HepG2 (cell line): ENCODE results near the gene CDHR3. TPM values are rescaled to one million over a fixed set of nuclear protein-coding genes. Genes with fewer than 3 reads are reported as not detected.

Source experiments
- ATAC-seq: fragments of 200-7000 bp; cut with Tn5 transposase; 3 replicates; pipeline ENCODE4 v1.9.1; 2020; ENCODE audit warnings: mild to moderate bottlenecking, moderate library complexity
- BruUV-seq: library from RNA; stranded (reverse); fragments of 400-500 nt; replicated peaks from 2 replicates; lab custom pipeline; 2021; lab: Mats Ljungman, UMichigan
- CTCF ChIA-PET: fragments of 300-600 bp; formaldehyde crosslinking; extraction: SDS; loops from one replicate; lab custom pipeline; 2021; ENCODE audit warnings: low total read pairs, inconsistent platforms, low intra/inter-chr PET ratio; lab: Yijun Ruan, JAX
- POLR2A ChIA-PET: fragments of 350-600 bp; sonication (Branson Sonifier 250); formaldehyde crosslinking; loops from one replicate; lab custom pipeline; 2020; ENCODE audit warnings: antibody characterized with exemption, inconsistent platforms; lab: Yijun Ruan, JAX
- DNase-seq: peaks from one replicate; pipeline ENCODE4 v3.0.0-alpha.2; 2015; ENCODE audit warnings: low spot score
- FAIRE-seq: peaks from 3 replicates; lab custom pipeline; 2011; peaks lifted over from hg19 to GRCh38; lab: Jason Lieb, UNC
- H2AFZ ChIP-seq: one replicate; pipeline ENCODE4 v1.6.1; 2011; ENCODE audit warnings: low read length, inconsistent platforms
- H3K27ac ChIP-seq: fragments of 300-600 bp; 3 replicates; pipeline ENCODE4 v1.8.0; 2011; ENCODE audit warnings: mixed run types, mild to moderate bottlenecking, mixed read lengths, low read length, inconsistent platforms; ENCODE audit not compliant: insufficient read depth; ENCODE audit errors: extremely low read length
- H3K27me3 ChIP-seq, 2 experiments: fragments of 200-600 bp in 1 of 2; 2 replicates in 1 of 2; 3 replicates in 1 of 2; pipeline versions ENCODE4 v1.6.0 to v1.8.0; 2011; ENCODE audit warnings: low read length in 2 of 2, mild to moderate bottlenecking in 2 of 2, moderate library complexity in 2 of 2, inconsistent platforms in 1 of 2; ENCODE audit not compliant: insufficient read depth in 2 of 2, control insufficient read depth in 1 of 2
- H3K36me3 ChIP-seq, 2 experiments: fragments of 200-600 bp in 1 of 2; replicated peaks in 1 of 2; 2 replicates in 1 of 2; 3 replicates in 1 of 2; pipeline versions ENCODE4 v1.5.1 to v1.8.0; 2011; ENCODE audit warnings: low read length in 2 of 2, inconsistent platforms in 1 of 2; ENCODE audit not compliant: insufficient read depth in 2 of 2, control insufficient read depth in 1 of 2
- H3K4me1 ChIP-seq: 2 replicates; pipeline ENCODE4 v1.5.1; 2012; ENCODE audit warnings: low read length, inconsistent platforms; ENCODE audit not compliant: insufficient read depth
- H3K4me2 ChIP-seq: 2 replicates; pipeline ENCODE4 v1.6.0; 2011; ENCODE audit warnings: low read depth, low read length, inconsistent platforms
- H3K4me3 ChIP-seq, 3 experiments: fragments of 200-600 bp in 1 of 3; sonication (generic), shearing (Covaris generic) in 1 of 3; replicated peaks in 1 of 3; 2 replicates each; pipeline ENCODE4 v1.5.1; 2011 to 2016; ENCODE audit warnings: low read length in 3 of 3, inconsistent platforms in 2 of 3, low read depth in 2 of 3, mild to moderate bottlenecking in 2 of 3, control low read depth in 1 of 3, mixed read lengths in 1 of 3; ENCODE audit not compliant: insufficient read depth in 1 of 3
- H3K79me2 ChIP-seq: one replicate; pipeline ENCODE4 v1.6.1; 2011; ENCODE audit warnings: low read length, inconsistent platforms; ENCODE audit not compliant: insufficient read depth
- H3K9ac ChIP-seq: 2 replicates; pipeline ENCODE4 v1.6.0; 2011; ENCODE audit warnings: mild to moderate bottlenecking, low read depth, low read length, inconsistent platforms; ENCODE audit not compliant: insufficient read depth
- H3K9me3 ChIP-seq: 2 replicates; pipeline ENCODE4 v1.5.1; 2012; ENCODE audit warnings: mild to moderate bottlenecking, low read length
- H4K20me1 ChIP-seq: 2 replicates; pipeline ENCODE4 v1.6.0; 2011; ENCODE audit warnings: inconsistent platforms, mild to moderate bottlenecking, low read length, moderate library complexity; ENCODE audit not compliant: insufficient read depth
- AGO1 ChIP-seq: fragments of 200-400 bp; formaldehyde crosslinking; IDR thresholded peaks from 2 replicates; pipeline ENCODE4 v1.6.1; 2017; ENCODE audit warnings: mild to moderate bottlenecking, low read depth, low read length, moderate library complexity; ENCODE audit not compliant: poor library complexity, severe bottlenecking
- ATF6 ChIP-seq: sonication (generic); formaldehyde crosslinking; conservative IDR thresholded peaks from 2 replicates; pipeline ENCODE4 v1.4.0; 2020; ENCODE audit warnings: missing genetic modification reagents
- ATM ChIP-seq: fragments of 450-650 bp; IDR thresholded peaks from 2 replicates; pipeline ENCODE4 v1.7.1; 2017; ENCODE audit warnings: mild to moderate bottlenecking, borderline replicate concordance
- ELF1 ChIP-seq: sonication (generic); formaldehyde crosslinking; IDR thresholded peaks from 2 replicates; pipeline ENCODE4 v1.4.0; 2020; ENCODE audit warnings: missing genetic modification reagents
- FOSL1 ChIP-seq: sonication (generic); formaldehyde crosslinking; IDR thresholded peaks from 2 replicates; pipeline ENCODE4 v1.9.0; 2021; ENCODE audit warnings: missing genetic modification reagents, borderline replicate concordance
- GLMP ChIP-seq: sonication (generic); formaldehyde crosslinking; IDR thresholded peaks from 2 replicates; pipeline ENCODE4 v1.9.0; 2021; ENCODE audit warnings: missing genetic modification reagents, mild to moderate bottlenecking, borderline replicate concordance
- IRX3 ChIP-seq: sonication (generic); formaldehyde crosslinking; IDR thresholded peaks from 2 replicates; pipeline ENCODE4 v1.8.1; 2023; ENCODE audit warnings: mild to moderate bottlenecking, low read depth, missing genetic modification reagents, borderline replicate concordance
- KDM6A ChIP-seq: IDR thresholded peaks from 2 replicates; pipeline ENCODE4 v1.6.1; 2016; ENCODE audit warnings: low read depth
- MIXL1 ChIP-seq: IDR thresholded peaks from 2 replicates; pipeline ENCODE4 v1.6.1; 2016
- SIN3B ChIP-seq: fragments of 150-350 bp; IDR thresholded peaks from 2 replicates; pipeline ENCODE4 v1.6.1; 2014; ENCODE audit warnings: low read length
- THAP9 ChIP-seq: sonication (generic); formaldehyde crosslinking; IDR thresholded peaks from 2 replicates; pipeline ENCODE4; 2020; ENCODE audit warnings: missing genetic modification reagents, mild to moderate bottlenecking, borderline replicate concordance
- ZMAT3 ChIP-seq: sonication (generic); formaldehyde crosslinking; conservative IDR thresholded peaks from 2 replicates; pipeline ENCODE4 v1.7.0; 2021; ENCODE audit warnings: missing genetic modification reagents
- ZNF317 ChIP-seq: sonication (generic); formaldehyde crosslinking; IDR thresholded peaks from 2 replicates; pipeline ENCODE4 v1.5.0; 2020; ENCODE audit warnings: mild to moderate bottlenecking, missing genetic modification reagents
- ZNF329 ChIP-seq: sonication (generic); formaldehyde crosslinking; IDR thresholded peaks from 2 replicates; pipeline ENCODE4 v1.9.0; 2021; ENCODE audit warnings: low read depth, mild to moderate bottlenecking, missing genetic modification reagents
- ZNF720 ChIP-seq: sonication (generic); formaldehyde crosslinking; IDR thresholded peaks from 2 replicates; pipeline ENCODE4 v1.4.0; 2020; ENCODE audit warnings: missing genetic modification reagents
- ZNF788 ChIP-seq: sonication (generic); formaldehyde crosslinking; IDR thresholded peaks from 2 replicates; pipeline ENCODE4 v1.5.0; 2020; ENCODE audit warnings: mild to moderate bottlenecking, missing genetic modification reagents, borderline replicate concordance
- ZNF850 ChIP-seq: sonication (generic); formaldehyde crosslinking; conservative IDR thresholded peaks from 2 replicates; pipeline ENCODE4 v1.9.0; 2021; ENCODE audit warnings: mild to moderate bottlenecking, missing genetic modification reagents
- ZSCAN31 ChIP-seq: sonication (generic); formaldehyde crosslinking; IDR thresholded peaks from 2 replicates; pipeline ENCODE4 v1.5.0; 2020; ENCODE audit warnings: low read depth, mild to moderate bottlenecking, missing genetic modification reagents
- WGBS: methylation state at CpG from one replicate; pipeline ENCODE4 v1.1.6; 2017; ENCODE audit warnings: low lambda C conversion rate; 5-methylcytosine and 5-hydroxymethylcytosine counted together
- in situ Hi-C: cut with HindIII; loops from 2 replicates; pipeline ENCODE4 v1.10.0; 2017; ENCODE audit warnings: low pct_unique_long_range_greater_than_20kb; ENCODE audit not compliant: extremely low pct_ligation_motif_present
- intact Hi-C: fragments of 100-400 bp; cut with micrococcal nuclease; formaldehyde crosslinking; loops from one replicate; pipeline ENCODE4 v1.10.0; 2022; ENCODE audit not compliant: unreplicated experiment
- polyA plus RNA-seq, 8 experiments: library from polyadenylated mRNA; depleted of rRNA in 3 of 8; stranded (reverse) in 7 of 8; unstranded in 1 of 8; fragments of >200 nt; fragmentation: Illumina TruSeq in 4 of 8; extraction: Trizol in 4 of 8; gene quantifications; 2 replicates each; pipeline versions ENCODE4 v1.2.1 to v1.2.3, GENCODE V29; 2011 to 2016; ENCODE audit warnings: low read depth in 4 of 8, missing spikeins in 1 of 8, mixed read lengths in 1 of 8; ENCODE audit not compliant: insufficient read depth in 1 of 8
- total RNA-seq, 5 experiments: library from RNA; depleted of rRNA; stranded (reverse); fragments of >200 nt; fragmentation: Illumina TruSeq; extraction: Trizol; gene quantifications; 2 replicates each; pipeline ENCODE4 v1.2.3, GENCODE V29; 2016; ENCODE audit warnings: low read depth in 1 of 5

The CDHR3 gene
- total and polyA plus RNA-seq, 2 of the 13 experiments (the other 11 are each of a cell fraction or from before 2014, with no cell fraction given) = 6.5 to 11.8 TPM

GRCh38 chr7:106058928-106059324 lies 95.9 kb downstream of the CDHR3 start:
- H3K4me1 ChIP-seq = peaks cover 53% of the 10 kb centered on the region
- in situ Hi-C loops = loop anchor here (5.0 kb wide), 1 partner anchor 93 kb away; no protein-coding TSS in a partner anchor
- no peaks in the 10 kb centered on the region for H3K79me2 ChIP-seq
- no peaks in the 10 kb centered on the region for H4K20me1 ChIP-seq
- BruUV-seq = no TSS peak
- WGBS = no CpG with 5 or more reads among the region's 3 CpGs
- peaks cover 0 to 15% of the 10 kb centered on the region in 2 experiments; a peak in 2 of 5 replicates for H3K27me3 ChIP-seq
- H3K4me3 ChIP-seq = no peak overlapping the region
- POLR2A ChIA-PET = interaction anchor here (0.8 kb wide), 1 partner anchor 53 kb away, joined by 4 read pairs; the partner anchor contains the start of gene SYPL1
- no peak for ATAC-seq
- H3K9me3 ChIP-seq = no peaks in the 10 kb centered on the region
- H3K9ac ChIP-seq = no peak overlapping the region
- CTCF ChIA-PET = interaction anchor here (4.5 kb wide), 1 partner anchor 94 kb away, joined by 94 read pairs; no protein-coding TSS in a partner anchor
- intact Hi-C loops = loop anchor here (10.0 kb wide), 1 partner anchor 406 kb away; no protein-coding TSS in a partner anchor
- no peak overlapping the region for H2AFZ ChIP-seq
- H3K4me2 ChIP-seq = peak overlapping the region; percentile 5; the same call in 1 of the 2 replicates
- DNase-seq = no peak
- no peak overlapping the region for H3K27ac ChIP-seq
- TF ChIP-seq ZNF788 (CRISPR knock-in tag) = no peak
- no peak for TF ChIP-seq ZNF329 (CRISPR knock-in tag)
- TF ChIP-seq SIN3B = no peak
- TF ChIP-seq ATF6 (CRISPR knock-in tag) = no peak
- TF ChIP-seq IRX3 (CRISPR knock-in tag) = no peak
- no peak for TF ChIP-seq THAP9 (CRISPR knock-in tag)
- no peak for TF ChIP-seq AGO1
- TF ChIP-seq GLMP (CRISPR knock-in tag) = no peak
- no peak for TF ChIP-seq ATM
- TF ChIP-seq FOSL1 = no peak
- TF ChIP-seq ZNF317 = no peak
- TF ChIP-seq ELF1 (CRISPR knock-in tag) = no peak
- no peak for TF ChIP-seq MIXL1 (CRISPR knock-in tag)
- no peak for TF ChIP-seq ZNF720 (CRISPR knock-in tag)
- no peak for TF ChIP-seq KDM6A (CRISPR knock-in tag)
- no peak for TF ChIP-seq ZSCAN31 (CRISPR knock-in tag)
- TF ChIP-seq ZMAT3 (CRISPR knock-in tag) = no peak
- TF ChIP-seq ZNF850 (CRISPR knock-in tag) = no peak
- no peak for FAIRE-seq
- no peaks in the 10 kb centered on the region for H3K36me3 ChIP-seq
